ENCODE data around the gene EZH1. TPM values are rescaled to one million over a fixed set of nuclear protein-coding genes. Genes with fewer than 3 reads are reported as not detected.
"Not testable (repeated sequence)": the region's sequence is repeated elsewhere in the genome, so short reads cannot be mapped to it uniquely, and the experiment has no call there.

Gene EZH1
- total and polyA plus RNA-seq, 2 donors = 18.5 to 38.8 TPM

- Histone ChIP-seq H3K9me3 (ENCODE audit: control insufficient read depth in 2 of 2, insufficient read depth in 1 of 2, low read length in 1 of 2) (no peaks in the 10 kb centered on the region), H3K36me3 (ENCODE audit: control insufficient read depth in 2 of 2, insufficient read depth in 2 of 2, low read length in 1 of 2) (peaks cover 20 to 38% of the 10 kb centered on the region in 2 donors), H3K27ac (ENCODE audit: low read depth in 1 of 2, low read length in 1 of 2) (no peak overlapping the region), H3K4me3 (ENCODE audit: low read length in 2 of 2) (peak overlapping the region; percentile 52 to 76), H3K4me1 (ENCODE audit: control insufficient read depth in 2 of 2, insufficient read depth in 2 of 2, low read length in 2 of 2) (peaks cover 9 to 12% of the 10 kb centered on the region in 2 donors), H3K27me3 (ENCODE audit: control insufficient read depth in 2 of 2, insufficient read depth in 1 of 2, low read length in 1 of 2) (no peaks in the 10 kb centered on the region)
- DNase-seq (ENCODE audit: low read depth in 6 of 9, low spot score in 9 of 9) = no peak
- 93% methylated on average over 3 of the region's 3 CpGs for WGBS
Measured at GRCh38 chr17:42774066-42774745, 29.4 kb upstream of the EZH1 start.

DNA sequence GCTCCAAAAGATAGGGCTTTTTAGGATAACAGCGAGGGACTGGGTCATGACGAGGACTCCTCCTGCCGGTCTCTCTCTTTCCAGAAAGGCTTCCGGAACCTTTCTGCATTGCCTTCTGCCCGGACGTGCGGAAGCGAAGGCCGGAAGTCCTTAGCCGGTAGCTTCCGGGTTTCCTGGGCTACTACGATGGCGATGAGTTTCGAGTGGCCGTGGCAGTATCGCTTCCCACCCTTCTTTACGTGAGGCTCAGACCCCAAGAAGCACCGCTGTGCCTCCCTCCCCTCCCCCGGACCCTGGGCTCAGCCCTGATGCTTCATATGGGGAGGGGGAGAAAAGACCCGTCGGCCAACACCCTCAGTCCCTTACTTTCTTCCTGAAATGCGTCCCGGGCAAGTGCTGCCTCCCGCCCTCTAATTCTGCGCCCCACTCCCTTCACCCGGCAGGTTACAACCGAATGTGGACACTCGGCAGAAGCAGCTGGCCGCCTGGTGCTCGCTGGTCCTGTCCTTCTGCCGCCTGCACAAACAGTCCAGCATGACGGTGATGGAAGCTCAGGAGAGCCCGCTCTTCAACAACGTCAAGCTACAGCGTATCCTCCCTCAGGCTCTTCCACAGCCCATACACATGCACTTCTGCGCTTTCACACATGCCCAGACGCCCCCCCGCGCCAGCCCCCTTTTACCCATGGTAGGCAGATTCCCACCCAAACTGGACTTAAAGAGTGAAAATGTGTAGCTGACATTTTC, 28.6 kb upstream of the EZH1 start, which contains the start of gene VPS25:
Gene VPS25 (plus strand): TSS at position 160 of the 746 bp plus-strand sequence. CDS start 27 bp downstream, at position 187.
- DNase-seq (ENCODE audit: low read depth in 6 of 9, low spot score in 9 of 9) = peak; percentile 55 to 87 (median 65)
- H3K4me1 ChIP-seq (ENCODE audit: control insufficient read depth in 2 of 2, insufficient read depth in 2 of 2, low read length in 2 of 2) = peaks cover 9 to 12% of the 10 kb centered on the region in 2 donors
- H3K9me3 ChIP-seq (ENCODE audit: control insufficient read depth in 2 of 2, insufficient read depth in 1 of 2, low read length in 1 of 2) = no peaks in the 10 kb centered on the region
- peak within 1 kb of the TSS; percentile 52 to 76 for H3K4me3 ChIP-seq (ENCODE audit: low read length in 2 of 2)
- peak within 1 kb of the TSS; percentile 31 to 72 for H3K27ac ChIP-seq (ENCODE audit: low read depth in 1 of 2, low read length in 1 of 2)
- H3K27me3 ChIP-seq (ENCODE audit: control insufficient read depth in 2 of 2, insufficient read depth in 1 of 2, low read length in 1 of 2) = no peaks in the 10 kb centered on the region
- peaks cover 12 to 32% of the 10 kb centered on the region in 2 donors for H3K36me3 ChIP-seq (ENCODE audit: control insufficient read depth in 2 of 2, insufficient read depth in 2 of 2, low read length in 1 of 2)
- WGBS = 6% methylated on average over 39 of the region's 39 CpGs

- peaks cover 0 to 2% of the 10 kb centered on the region in 2 donors for H3K27me3 ChIP-seq (ENCODE audit: control insufficient read depth in 2 of 2, insufficient read depth in 1 of 2, low read length in 1 of 2)
- no peaks in the 10 kb centered on the region for H3K9me3 ChIP-seq (ENCODE audit: control insufficient read depth in 2 of 2, insufficient read depth in 1 of 2, low read length in 1 of 2)
- peaks cover 9 to 12% of the 10 kb centered on the region in 2 donors for H3K4me1 ChIP-seq (ENCODE audit: control insufficient read depth in 2 of 2, insufficient read depth in 2 of 2, low read length in 2 of 2)
- peak overlapping the region; percentile 52 to 76 for H3K4me3 ChIP-seq (ENCODE audit: low read length in 2 of 2)
- under 1% methylated on average over 3 of the region's 3 CpGs for WGBS
- H3K36me3 ChIP-seq (ENCODE audit: control insufficient read depth in 2 of 2, insufficient read depth in 2 of 2, low read length in 1 of 2) = peaks cover 10 to 27% of the 10 kb centered on the region in 2 donors
- DNase-seq (ENCODE audit: low read depth in 6 of 9, low spot score in 9 of 9) = no peak
- peak overlapping the region; percentile 31 to 72 for H3K27ac ChIP-seq (ENCODE audit: low read depth in 1 of 2, low read length in 1 of 2)
Measured at GRCh38 chr17:42772945-42773289, 28.1 kb upstream of the EZH1 start.

- not testable (repeated sequence) for H3K27me3 ChIP-seq (ENCODE audit: control insufficient read depth in 2 of 2, insufficient read depth in 1 of 2, low read length in 1 of 2); H3K9me3 ChIP-seq (ENCODE audit: control insufficient read depth in 2 of 2, insufficient read depth in 1 of 2, low read length in 1 of 2); H3K27ac ChIP-seq (ENCODE audit: low read depth in 1 of 2, low read length in 1 of 2); H3K4me3 ChIP-seq (ENCODE audit: low read length in 2 of 2); DNase-seq (ENCODE audit: low read depth in 6 of 9, low spot score in 9 of 9); H3K36me3 ChIP-seq (ENCODE audit: control insufficient read depth in 2 of 2, insufficient read depth in 2 of 2, low read length in 1 of 2)
- peaks cover 9 to 12% of the 10 kb centered on the region in 2 donors for H3K4me1 ChIP-seq (ENCODE audit: control insufficient read depth in 2 of 2, insufficient read depth in 2 of 2, low read length in 2 of 2)
- WGBS = 96% methylated on average over 10 of the region's 10 CpGs
Measured at GRCh38 chr17:42769964-42770363, 25.1 kb upstream of the EZH1 start.

GRCh38 chr17:42768006-42768405, 23.2 kb upstream of the EZH1 start:
- not testable (repeated sequence) for H3K36me3 ChIP-seq (ENCODE audit: control insufficient read depth in 2 of 2, insufficient read depth in 2 of 2, low read length in 1 of 2); H3K27ac ChIP-seq (ENCODE audit: low read depth in 1 of 2, low read length in 1 of 2); DNase-seq (ENCODE audit: low read depth in 6 of 9, low spot score in 9 of 9); H3K4me3 ChIP-seq (ENCODE audit: low read length in 2 of 2); H3K9me3 ChIP-seq (ENCODE audit: control insufficient read depth in 2 of 2, insufficient read depth in 1 of 2, low read length in 1 of 2); H3K4me1 ChIP-seq (ENCODE audit: control insufficient read depth in 2 of 2, insufficient read depth in 2 of 2, low read length in 2 of 2)
- 80% methylated on average over 9 of the region's 9 CpGs for WGBS
- H3K27me3 ChIP-seq (ENCODE audit: control insufficient read depth in 2 of 2, insufficient read depth in 1 of 2, low read length in 1 of 2) = peaks cover under 1 to 12% of the 10 kb centered on the region in 2 donors

DNA sequence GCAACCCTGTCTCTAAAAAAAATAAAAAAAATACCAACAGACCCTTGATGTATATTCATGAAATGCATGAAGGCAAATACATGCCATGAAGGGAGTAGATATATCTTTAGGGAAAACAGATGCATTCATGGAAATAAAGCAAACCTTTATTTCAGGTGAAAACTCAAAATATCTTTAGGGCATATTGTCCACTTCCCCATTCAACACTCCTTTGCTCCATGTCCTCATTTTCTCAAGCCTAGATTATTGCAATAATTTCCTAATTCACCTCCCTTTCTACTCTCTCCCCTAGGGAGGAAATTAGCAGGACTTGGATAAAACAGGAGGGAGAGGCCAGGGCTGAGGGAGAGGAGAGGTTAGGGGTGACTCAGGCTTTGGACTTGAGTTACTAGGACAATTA, 22.7 kb upstream of the EZH1 start:
- DNase-seq (ENCODE audit: low read depth in 6 of 9, low spot score in 9 of 9) = no peak
- Histone ChIP-seq H3K4me1 (ENCODE audit: control insufficient read depth in 2 of 2, insufficient read depth in 2 of 2, low read length in 2 of 2) (no peaks in the 10 kb centered on the region), H3K36me3 (ENCODE audit: control insufficient read depth in 2 of 2, insufficient read depth in 2 of 2, low read length in 1 of 2) (no peaks in the 10 kb centered on the region), H3K27me3 (ENCODE audit: control insufficient read depth in 2 of 2, insufficient read depth in 1 of 2, low read length in 1 of 2) (peaks cover 6 to 17% of the 10 kb centered on the region in 2 donors), H3K4me3 (ENCODE audit: low read length in 2 of 2) (no peak overlapping the region), H3K9me3 (ENCODE audit: control insufficient read depth in 2 of 2, insufficient read depth in 1 of 2, low read length in 1 of 2) (no peaks in the 10 kb centered on the region), H3K27ac (ENCODE audit: low read depth in 1 of 2, low read length in 1 of 2) (no peak overlapping the region)

DNA sequence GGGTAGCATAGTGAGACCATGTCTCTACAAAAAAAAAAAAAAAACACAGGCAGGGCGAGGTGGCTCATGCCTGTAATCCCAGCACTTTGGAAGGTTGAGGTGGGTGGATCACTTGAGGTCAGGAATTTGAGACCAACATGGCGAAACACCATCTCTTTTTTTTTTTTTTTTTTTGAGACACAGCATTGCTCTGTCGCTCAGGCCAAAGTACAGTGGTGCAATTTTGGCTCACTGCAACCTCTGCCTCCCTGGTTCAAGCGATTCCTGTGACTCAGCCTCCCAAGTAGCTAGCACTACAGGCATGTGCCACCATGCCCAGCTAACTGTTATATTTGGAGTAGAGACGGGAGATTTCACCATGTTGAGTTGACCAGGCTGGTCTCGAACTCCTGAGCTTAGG, 21.3 kb upstream of the EZH1 start:
- Histone ChIP-seq H3K9me3 (ENCODE audit: control insufficient read depth in 2 of 2, insufficient read depth in 1 of 2, low read length in 1 of 2) (no peaks in the 10 kb centered on the region), H3K27me3 (ENCODE audit: control insufficient read depth in 2 of 2, insufficient read depth in 1 of 2, low read length in 1 of 2) (peaks cover 19 to 31% of the 10 kb centered on the region in 2 donors), H3K4me3 (ENCODE audit: low read length in 2 of 2) (no peak overlapping the region), H3K36me3 (ENCODE audit: control insufficient read depth in 2 of 2, insufficient read depth in 2 of 2, low read length in 1 of 2) (no peaks in the 10 kb centered on the region), H3K27ac (ENCODE audit: low read depth in 1 of 2, low read length in 1 of 2) (no peak overlapping the region), H3K4me1 (ENCODE audit: control insufficient read depth in 2 of 2, insufficient read depth in 2 of 2, low read length in 2 of 2) (peaks cover 0 to 8% of the 10 kb centered on the region in 2 donors)
- no peak for DNase-seq (ENCODE audit: low read depth in 6 of 9, low spot score in 9 of 9)
- 95% methylated on average over 6 of the region's 6 CpGs for WGBS

DNA sequence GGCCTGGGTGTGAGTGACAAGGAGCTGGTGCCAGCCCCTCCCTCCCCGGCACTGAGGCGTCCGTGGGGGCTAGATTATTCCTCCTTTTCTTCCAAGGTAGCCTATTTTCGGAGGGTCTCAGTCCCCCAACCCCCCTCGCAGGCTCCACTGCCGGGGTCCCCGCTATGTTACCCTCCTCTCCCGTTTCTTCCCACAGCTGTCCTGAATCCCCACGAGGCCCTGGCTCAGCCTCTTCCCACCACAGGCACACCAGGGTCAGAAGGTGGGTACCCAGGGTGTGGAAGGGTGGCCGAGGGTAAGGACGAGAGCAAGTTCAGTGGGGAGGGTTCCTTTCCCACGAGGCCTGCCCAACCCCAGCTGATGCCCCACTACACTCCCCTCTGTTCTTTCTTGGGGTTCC, 16.8 kb upstream of the EZH1 start:
- H3K27me3 ChIP-seq (ENCODE audit: control insufficient read depth in 2 of 2, insufficient read depth in 1 of 2, low read length in 1 of 2) = peaks cover 40 to 65% of the 10 kb centered on the region in 2 donors
- peaks cover 3 to 13% of the 10 kb centered on the region in 2 donors for H3K4me1 ChIP-seq (ENCODE audit: control insufficient read depth in 2 of 2, insufficient read depth in 2 of 2, low read length in 2 of 2)
- H3K27ac ChIP-seq (ENCODE audit: low read depth in 1 of 2, low read length in 1 of 2) = no peak overlapping the region
- H3K36me3 ChIP-seq (ENCODE audit: control insufficient read depth in 2 of 2, insufficient read depth in 2 of 2, low read length in 1 of 2) = no peaks in the 10 kb centered on the region
- peak overlapping the region in 1 of 2 donors; percentile 47 for H3K4me3 ChIP-seq (ENCODE audit: low read length in 2 of 2)
- WGBS = 76% methylated on average over 12 of the region's 12 CpGs
- H3K9me3 ChIP-seq (ENCODE audit: control insufficient read depth in 2 of 2, insufficient read depth in 1 of 2, low read length in 1 of 2) = no peaks in the 10 kb centered on the region
- DNase-seq (ENCODE audit: low read depth in 6 of 9, low spot score in 9 of 9) = no peak
